PC-3 (cell line): Measurements from ENCODE around the gene TNXB. TPM values are rescaled to one million over a fixed set of nuclear protein-coding genes. Genes with fewer than 3 reads are reported as not detected.

Source experiments
- ATAC-seq: fragments of 200-7000 bp; cut with Tn5 transposase; 2 replicates; pipeline ENCODE4 v1.9.1; 2020; ENCODE audit warnings: mild to moderate bottlenecking, moderate library complexity
- BruUV-seq: library from RNA; stranded (reverse); fragments of 400-500 nt; replicated peaks from 2 replicates; lab custom pipeline; 2021; lab: Mats Ljungman, UMichigan
- CTCF ChIA-PET: fragments of 300-600 bp; sonication (Branson Sonifier 250); formaldehyde crosslinking; loops from one replicate; lab custom pipeline; 2022; ENCODE audit warnings: antibody characterized with exemption; lab: Charles Lee
- POLR2A ChIA-PET: fragments of 300-600 bp; sonication (Branson Sonifier 250); formaldehyde crosslinking; loops from one replicate; lab custom pipeline; 2022; ENCODE audit warnings: antibody characterized with exemption; ENCODE audit not compliant: unreplicated experiment; lab: Charles Lee
- DNase-seq: peaks from one replicate; pipeline ENCODE4 v3.0.0-alpha.2; 2015
- H2AFZ ChIP-seq: fragments of 300-600 bp; sonication (generic); 2 replicates; pipeline ENCODE4 v1.6.0; 2016; ENCODE audit warnings: antibody characterized with exemption, low read length
- H3F3A ChIP-seq: fragments of 300-600 bp; sonication (generic); one replicate; pipeline ENCODE4 v1.6.0; 2017; ENCODE audit warnings: antibody characterized with exemption, low read length, control low read depth, mild to moderate bottlenecking; ENCODE audit not compliant: unreplicated experiment
- H3K27ac ChIP-seq: fragments of 300-600 bp; sonication (generic); 2 replicates; pipeline ENCODE4 v1.5.1; 2016; ENCODE audit warnings: mild to moderate bottlenecking, low read length
- H3K27me3 ChIP-seq: fragments of 300-600 bp; sonication (generic); 2 replicates; pipeline ENCODE4 v1.6.1; 2016; ENCODE audit warnings: low read length, mixed read lengths
- H3K36me3 ChIP-seq: fragments of 300-600 bp; sonication (generic); 2 replicates; pipeline ENCODE4 v1.6.1; 2016; ENCODE audit warnings: low read depth, mixed run types, low read length, mixed read lengths
- H3K4me1 ChIP-seq: fragments of 300-600 bp; sonication (generic); 2 replicates; pipeline ENCODE4 v1.5.1; 2016; ENCODE audit warnings: low read length; ENCODE audit not compliant: insufficient read depth
- H3K4me2 ChIP-seq: fragments of 300-600 bp; sonication (generic); 2 replicates; pipeline ENCODE4 v1.6.0; 2016; ENCODE audit warnings: low read length
- H3K4me3 ChIP-seq: fragments of 300-600 bp; sonication (generic); 2 replicates; pipeline ENCODE4 v1.5.1; 2016; ENCODE audit warnings: mild to moderate bottlenecking, low read length, mixed read lengths
- H3K79me2 ChIP-seq: fragments of 300-600 bp; sonication (generic); 2 replicates; pipeline ENCODE4 v1.6.1; 2017; ENCODE audit warnings: low read length, mixed read lengths
- H3K9ac ChIP-seq: fragments of 300-600 bp; sonication (generic); 2 replicates; pipeline ENCODE4 v1.6.0; 2016; ENCODE audit warnings: mild to moderate bottlenecking, low read length
- H3K9me2 ChIP-seq: fragments of 300-600 bp; sonication (generic); replicated peaks from 2 replicates; pipeline ENCODE4 v1.6.1; 2016; ENCODE audit warnings: mixed run types, low read length, mixed read lengths
- H3K9me3 ChIP-seq: fragments of 300-600 bp; sonication (generic); 2 replicates; pipeline ENCODE4 v1.6.1; 2016; ENCODE audit warnings: low read length, mixed read lengths
- H4K20me1 ChIP-seq: fragments of 300-600 bp; sonication (generic); 2 replicates; pipeline ENCODE4 v1.6.1; 2016; ENCODE audit warnings: low read length, mixed read lengths
- CTCF ChIP-seq: fragments of 300-600 bp; sonication (generic); conservative IDR thresholded peaks from 2 replicates; pipeline ENCODE4 v1.5.1; 2017; ENCODE audit warnings: antibody characterized with exemption, low read depth, mild to moderate bottlenecking, low read length
- EZH2 ChIP-seq: fragments of 300-600 bp; sonication (generic); IDR thresholded peaks from one replicate; pipeline ENCODE4 v1.6.1; 2017; ENCODE audit warnings: antibody characterized with exemption, mild to moderate bottlenecking, low read length; ENCODE audit not compliant: unreplicated experiment
- EZH2phosphoT487 ChIP-seq: fragments of 300-600 bp; sonication (generic); IDR thresholded peaks from 2 replicates; pipeline ENCODE4 v1.6.1; 2018; ENCODE audit warnings: mild to moderate bottlenecking, antibody characterized with exemption, low read length, borderline replicate concordance
- intact Hi-C: fragments of 100-400 bp; cut with micrococcal nuclease; formaldehyde crosslinking; loops from 2 replicates; pipeline ENCODE4 v1.9.0; 2023
- total RNA-seq: library from RNA; depleted of rRNA; stranded (reverse); fragments of >200 nt; gene quantifications from 2 replicates; pipeline ENCODE4 v1.2.3, GENCODE V29; 2014

Gene TNXB
- total RNA-seq, 1 experiment from 2014 or later, result 2.9 TPM

GRCh38 chr6:32081168-32081990 is 27.8 kb downstream of the TNXB start:
- Histone ChIP-seq H3K27me3 (no peaks in the 10 kb centered on the region), H3K4me3 (no peak overlapping the region), H3F3A (no peaks in the 10 kb centered on the region), H2AFZ (peak overlapping the region; percentile 42), H3K9ac (no peak overlapping the region), H3K9me2 (no peaks in the 10 kb centered on the region), H3K4me1 (peaks cover 54% of the 10 kb centered on the region), H3K9me3 (no peaks in the 10 kb centered on the region), H3K27ac (0 out of 2 replicates have a peak overlapping the region, but pooled peaks have one; percentile 73), H3K79me2 (no peaks in the 10 kb centered on the region), H4K20me1 (no peaks in the 10 kb centered on the region), H3K36me3 (no peaks in the 10 kb centered on the region), H3K4me2 (peak overlapping the region; percentile 28)
- DNase-seq, result peak; percentile 74
- POLR2A ChIA-PET, result interaction anchor here (0.6 kb wide), 2 partner anchors 11 to 33 kb away, joined by 6 to 16 read pairs; no protein-coding TSS in a partner anchor
- peak; percentile 53 for ATAC-seq
- intact Hi-C loops, result loop anchor here (10.0 kb wide), 1 partner anchor 107 kb away; the partner anchor contains the start of gene DXO
- CTCF ChIA-PET, result no interaction called here
- TF ChIP-seq CTCF (no peak), EZH2phosphoT487 (no peak), EZH2 (no peak)
- BruUV-seq, result no TSS peak

- H3K36me3 ChIP-seq, result no peaks in the 10 kb centered on the region
Measured at GRCh38 chr6:32079566-32080290, 29.4 kb downstream of the TNXB start.

More at GRCh38 chr6:32079566-32080290, 29.4 kb downstream of the TNXB start:
- no peaks in the 10 kb centered on the region for H3F3A ChIP-seq
- H3K9me2 ChIP-seq, result no peaks in the 10 kb centered on the region
- DNase-seq, result peak; percentile 10
- H2AFZ ChIP-seq, result no peak overlapping the region
- no peaks in the 10 kb centered on the region for H3K79me2 ChIP-seq
- no TSS peak for BruUV-seq
- no peak overlapping the region for H3K4me2 ChIP-seq
- peaks cover 45% of the 10 kb centered on the region for H3K4me1 ChIP-seq
- no peak overlapping the region for H3K27ac ChIP-seq
- ATAC-seq, result no peak
- no peaks in the 10 kb centered on the region for H3K27me3 ChIP-seq
- no peaks in the 10 kb centered on the region for H4K20me1 ChIP-seq
- TF ChIP-seq CTCF (no peak), EZH2phosphoT487 (no peak), EZH2 (no peak)
- CTCF ChIA-PET, result no interaction called here
- intact Hi-C loops, result loop anchor here (10.0 kb wide), 1 partner anchor 105 kb away; the partner anchor contains the start of gene DXO
- H3K9ac ChIP-seq, result no peak overlapping the region
- POLR2A ChIA-PET, result no interaction called here
- no peaks in the 10 kb centered on the region for H3K9me3 ChIP-seq
- H3K4me3 ChIP-seq, result no peak overlapping the region
